HEK293 (cell line): ENCODE measurements around the gene TCIRG1.

Experiments
- MEIS1 ChIP-seq: sonication (generic); formaldehyde crosslinking; IDR thresholded peaks from 2 replicates; pipeline ENCODE4 v1.8.1; 2022; ENCODE audit warnings: missing genetic modification reagents, mild to moderate bottlenecking, borderline replicate concordance
- TRIM28 ChIP-seq: IDR thresholded peaks from 2 replicates; pipeline ENCODE4 v1.6.1; 2011; ENCODE audit warnings: low read length, control low read depth, borderline replicate concordance
- ZNF23 ChIP-seq: fragments of 450-650 bp; formaldehyde crosslinking; IDR thresholded peaks from 2 replicates; pipeline ENCODE4 v1.5.1; 2016; ENCODE audit warnings: missing biosample characterization, missing genetic modification characterization, borderline replicate concordance
- ZNF274 ChIP-seq, 2 experiments: fragments of 200-500 bp in 1 of 2; fragments of 450-650 bp in 1 of 2; sonication (Bioruptor generic) in 1 of 2; formaldehyde crosslinking in 1 of 2; IDR thresholded peaks; 2 replicates each; pipeline versions ENCODE4 v1.5.1 to v1.6.1; 2014 to 2016; ENCODE audit warnings: borderline replicate concordance in 1 of 2, inconsistent platforms in 1 of 2, low read length in 1 of 2, missing biosample characterization in 1 of 2, missing genetic modification characterization in 1 of 2
- ZNF48 ChIP-seq: fragments of 450-650 bp; formaldehyde crosslinking; IDR thresholded peaks from 2 replicates; pipeline ENCODE4 v1.5.1; 2016; ENCODE audit warnings: missing biosample characterization, missing genetic modification characterization
- ZNF560 ChIP-seq: fragments of 450-650 bp; formaldehyde crosslinking; IDR thresholded peaks from 2 replicates; pipeline ENCODE4 v1.5.1; 2017; ENCODE audit warnings: missing biosample characterization, missing genetic modification characterization, borderline replicate concordance
- TF ChIP-seq, protein P1 (sequence below): fragments of 450-650 bp; formaldehyde crosslinking; IDR thresholded peaks from 2 replicates; pipeline ENCODE4 v1.5.1; 2016; ENCODE audit warnings: missing biosample characterization, missing genetic modification characterization
- TF ChIP-seq, protein P2 (sequence below): fragments of 450-650 bp; IDR thresholded peaks from 2 replicates; pipeline ENCODE4 v1.5.1; 2018; ENCODE audit warnings: missing biosample characterization, mild to moderate bottlenecking, missing genetic modification characterization

DNA sequence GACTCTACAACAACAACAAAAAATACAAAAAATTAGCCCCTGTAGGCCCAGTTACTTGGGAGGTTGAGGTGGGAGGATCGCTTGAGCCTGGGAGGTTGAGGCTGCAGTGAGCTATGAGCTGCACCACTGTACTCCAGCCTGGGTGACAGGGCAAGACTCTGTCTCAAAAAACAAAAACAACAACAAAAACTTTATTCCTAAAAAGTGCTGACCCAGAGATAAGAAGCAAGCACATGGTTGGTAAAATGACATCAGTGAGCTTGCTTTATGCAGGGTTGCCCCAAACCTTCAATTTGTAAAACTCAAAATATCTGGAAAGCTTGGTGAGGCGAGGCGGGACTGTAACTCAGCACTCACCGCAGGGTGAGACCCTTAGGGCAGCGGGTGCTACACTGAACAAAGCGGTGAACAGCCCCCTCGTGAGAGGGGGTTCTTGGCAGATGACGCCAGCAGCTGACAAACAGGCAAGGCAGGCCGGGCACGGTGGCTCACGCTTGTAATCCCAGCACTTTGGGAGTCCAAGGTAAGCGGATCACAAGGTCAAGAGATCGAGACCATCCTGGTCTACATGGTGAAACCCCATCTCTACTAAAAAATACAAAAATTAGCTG, 3.5 kb upstream of the TCIRG1 start:
- TF ChIP-seq ZNF560 (tag by site-specific recombination) (no peak), ZNF274 (IDR thresholded peaks at IDR 0.05; ENCODE audit: low read length) (no peak), ZNF274 (tag by site-specific recombination; IDR thresholded peaks at IDR 0.05; ENCODE audit: borderline replicate concordance) (no peak), ZNF23 (tag by site-specific recombination) (no peak), MEIS1 (CRISPR knock-in tag) (no peak), TRIM28 (no peak), ZNF48 (tag by site-specific recombination) (no peak)
- TF ChIP-seq, protein P1, sequence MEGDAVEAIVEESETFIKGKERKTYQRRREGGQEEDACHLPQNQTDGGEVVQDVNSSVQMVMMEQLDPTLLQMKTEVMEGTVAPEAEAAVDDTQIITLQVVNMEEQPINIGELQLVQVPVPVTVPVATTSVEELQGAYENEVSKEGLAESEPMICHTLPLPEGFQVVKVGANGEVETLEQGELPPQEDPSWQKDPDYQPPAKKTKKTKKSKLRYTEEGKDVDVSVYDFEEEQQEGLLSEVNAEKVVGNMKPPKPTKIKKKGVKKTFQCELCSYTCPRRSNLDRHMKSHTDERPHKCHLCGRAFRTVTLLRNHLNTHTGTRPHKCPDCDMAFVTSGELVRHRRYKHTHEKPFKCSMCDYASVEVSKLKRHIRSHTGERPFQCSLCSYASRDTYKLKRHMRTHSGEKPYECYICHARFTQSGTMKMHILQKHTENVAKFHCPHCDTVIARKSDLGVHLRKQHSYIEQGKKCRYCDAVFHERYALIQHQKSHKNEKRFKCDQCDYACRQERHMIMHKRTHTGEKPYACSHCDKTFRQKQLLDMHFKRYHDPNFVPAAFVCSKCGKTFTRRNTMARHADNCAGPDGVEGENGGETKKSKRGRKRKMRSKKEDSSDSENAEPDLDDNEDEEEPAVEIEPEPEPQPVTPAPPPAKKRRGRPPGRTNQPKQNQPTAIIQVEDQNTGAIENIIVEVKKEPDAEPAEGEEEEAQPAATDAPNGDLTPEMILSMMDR: no peak
- TF ChIP-seq, protein P2, sequence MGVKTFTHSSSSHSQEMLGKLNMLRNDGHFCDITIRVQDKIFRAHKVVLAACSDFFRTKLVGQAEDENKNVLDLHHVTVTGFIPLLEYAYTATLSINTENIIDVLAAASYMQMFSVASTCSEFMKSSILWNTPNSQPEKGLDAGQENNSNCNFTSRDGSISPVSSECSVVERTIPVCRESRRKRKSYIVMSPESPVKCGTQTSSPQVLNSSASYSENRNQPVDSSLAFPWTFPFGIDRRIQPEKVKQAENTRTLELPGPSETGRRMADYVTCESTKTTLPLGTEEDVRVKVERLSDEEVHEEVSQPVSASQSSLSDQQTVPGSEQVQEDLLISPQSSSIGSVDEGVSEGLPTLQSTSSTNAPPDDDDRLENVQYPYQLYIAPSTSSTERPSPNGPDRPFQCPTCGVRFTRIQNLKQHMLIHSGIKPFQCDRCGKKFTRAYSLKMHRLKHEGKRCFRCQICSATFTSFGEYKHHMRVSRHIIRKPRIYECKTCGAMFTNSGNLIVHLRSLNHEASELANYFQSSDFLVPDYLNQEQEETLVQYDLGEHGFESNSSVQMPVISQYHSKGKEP (tag by site-specific recombination): no peak
